HEK293T (cell line): Measurements from ENCODE around the gene SIPA1L3.

Experiments used
- BHLHE40 ChIP-seq: fragments of 450-650 bp; IDR thresholded peaks from 2 replicates; pipeline ENCODE4 v1.6.1; 2016; ENCODE audit warnings: mild to moderate bottlenecking, moderate library complexity, borderline replicate concordance
- SP1 ChIP-seq: fragments of 450-650 bp; IDR thresholded peaks from 2 replicates; pipeline ENCODE4 v1.6.1; 2017

DNA sequence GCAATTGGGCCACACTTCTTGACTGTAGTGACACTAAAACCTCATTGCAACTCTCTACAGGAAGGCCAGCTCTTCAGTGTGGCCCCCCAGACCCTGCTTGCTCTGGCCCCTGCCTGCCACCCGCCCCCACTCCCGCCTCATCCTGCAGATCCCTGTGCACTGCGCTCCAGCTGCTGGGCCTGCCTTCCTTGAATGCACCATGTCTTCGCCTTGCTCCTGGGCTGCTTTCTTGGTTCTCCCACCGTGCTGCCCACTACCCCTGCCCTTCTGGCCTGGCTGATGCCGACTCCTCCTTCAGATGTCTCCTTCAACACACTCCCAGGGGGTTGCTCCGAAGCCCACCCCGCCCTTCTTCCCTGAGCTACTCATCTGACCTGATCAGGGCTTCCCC, 98.2 kb downstream of the SIPA1L3 start:
- TF ChIP-seq BHLHE40, result no peak
- TF ChIP-seq SP1, result no peak
